COLO668 (cell line): ENCODE results near the gene RNU2-63P.
"Not testable (repeated sequence)": the region's sequence is repeated elsewhere in the genome, so short reads cannot be mapped to it uniquely, and the experiment has no call there.

Source experiments
- DNase-seq: peaks from one replicate; lab custom pipeline; 2025; ENCODE audit not compliant: unreplicated experiment; lab: John Stamatoyannopoulos, UW

RNU2-63P gene

DNA sequence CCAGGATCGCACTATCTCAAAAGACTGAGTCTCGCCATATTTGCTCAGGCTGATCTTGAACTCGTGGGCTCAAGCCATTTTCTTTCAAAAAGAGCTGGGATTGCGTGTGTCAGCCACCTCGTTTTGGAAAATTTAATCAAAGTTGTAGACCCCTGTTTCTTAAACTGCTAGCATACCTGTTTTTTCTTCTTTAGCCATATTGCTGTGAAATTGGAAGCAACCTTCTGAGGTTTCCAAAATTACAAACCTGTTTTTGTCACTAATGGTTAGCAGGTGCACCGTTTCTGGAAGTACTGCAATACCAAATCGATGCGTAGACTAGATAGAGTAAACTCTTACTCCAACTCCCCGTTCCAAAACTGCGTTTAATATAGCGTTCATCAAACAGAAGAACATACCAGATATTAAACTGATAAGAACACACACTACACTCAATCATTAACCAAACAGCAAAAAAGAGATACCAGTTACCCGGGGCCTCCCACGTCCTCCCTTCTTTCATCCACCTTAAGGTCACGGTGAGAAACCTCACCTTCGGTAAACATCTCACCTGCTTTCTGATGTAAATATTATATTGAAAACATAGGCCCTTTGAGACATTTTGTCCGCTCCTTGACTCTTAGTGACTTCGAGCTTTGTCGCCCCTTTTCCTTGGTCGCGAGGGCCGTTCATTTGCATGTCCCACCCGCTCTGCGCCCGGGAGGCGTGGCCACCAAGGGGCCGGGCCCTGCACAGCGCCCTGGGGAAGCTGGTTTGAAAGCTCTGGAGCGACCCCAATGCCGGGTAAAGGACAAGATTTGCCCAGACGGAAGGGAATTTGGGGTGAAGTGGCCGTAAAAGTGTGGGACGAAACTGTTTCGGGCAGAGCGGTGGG is at the start of gene RNU2-63P:
Gene RNU2-63P (minus strand): TSS at position 462 of the 874 bp plus-strand sequence.
- peak; percentile 75 for DNase-seq

- DNase-seq = no peak
Measured at GRCh38 chr2:88061295-88061694, 44.9 kb upstream of the RNU2-63P start.

- DNase-seq = no peak
Measured at GRCh38 chr2:88060907-88061275, 44.5 kb upstream of the RNU2-63P start.

GRCh38 chr2:88059979-88060906 is 43.9 kb upstream of the RNU2-63P start:
- DNase-seq = peak; percentile 9

DNA sequence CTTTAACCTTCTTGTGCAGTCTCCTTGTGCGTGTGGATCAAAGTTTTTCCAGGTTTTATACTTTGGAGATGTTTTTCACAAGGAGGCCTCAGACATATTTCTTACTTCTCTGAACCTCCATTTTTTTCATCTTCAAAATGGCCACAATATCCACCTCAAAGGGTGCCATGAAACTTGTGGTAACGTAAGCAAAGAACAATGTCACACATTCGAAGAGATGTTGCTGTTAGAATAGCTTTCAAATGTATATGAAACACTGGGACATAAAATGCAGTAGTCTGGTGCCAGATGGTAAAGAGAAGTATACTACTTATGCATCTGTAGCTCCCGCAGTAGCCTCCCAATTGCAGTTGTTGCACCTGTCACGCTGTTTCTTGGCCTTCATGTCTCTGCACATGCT is 41.8 kb upstream of the RNU2-63P start:
- no peak for DNase-seq

- DNase-seq = no peak
Measured at GRCh38 chr2:88057437-88057844, 41.1 kb upstream of the RNU2-63P start.

DNA sequence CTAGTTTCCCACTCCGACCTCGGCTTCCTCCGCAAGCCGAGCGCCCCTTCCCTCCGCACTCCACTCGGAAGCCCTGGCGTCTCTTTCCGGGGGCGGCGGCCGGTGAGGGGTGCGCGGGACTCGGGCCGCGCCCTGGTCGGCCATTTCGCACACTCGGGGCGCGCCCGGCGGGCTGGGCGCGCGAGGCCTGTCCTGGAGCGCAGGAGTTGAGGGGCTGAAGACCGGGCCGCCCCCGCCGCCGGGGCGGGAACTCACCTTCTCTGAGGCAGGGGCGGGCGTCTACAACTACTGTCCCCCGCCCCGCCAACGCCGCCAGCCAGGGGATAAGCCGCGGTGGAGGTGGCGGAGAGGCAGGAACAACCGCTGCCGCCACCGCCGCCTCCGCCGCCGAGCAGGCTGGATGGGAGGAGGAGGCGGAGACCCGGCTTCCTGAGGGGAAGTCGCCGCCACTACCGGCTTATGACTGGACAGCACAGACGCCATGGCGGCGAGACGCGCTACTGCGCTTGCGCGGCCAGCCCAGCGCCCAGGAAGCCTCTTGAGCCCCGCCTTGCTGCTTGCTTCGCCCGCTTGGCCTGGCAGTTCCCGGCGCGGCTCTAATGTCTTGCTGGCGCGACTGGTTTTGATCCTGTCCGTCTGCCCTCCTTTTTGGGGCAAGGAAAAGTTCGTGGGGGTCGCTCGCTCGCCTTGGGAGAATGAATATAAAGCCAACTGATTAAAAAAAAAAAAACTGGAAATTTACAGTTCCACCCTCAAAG is 39.2 kb upstream of the RNU2-63P start, which contains the start of gene KRCC1:
Gene KRCC1 (minus strand): TSS at position 413 of the 758 bp plus-strand sequence. CDS start 27,220 bp downstream, outside the sequence.
- peak; percentile 93 for DNase-seq

DNA sequence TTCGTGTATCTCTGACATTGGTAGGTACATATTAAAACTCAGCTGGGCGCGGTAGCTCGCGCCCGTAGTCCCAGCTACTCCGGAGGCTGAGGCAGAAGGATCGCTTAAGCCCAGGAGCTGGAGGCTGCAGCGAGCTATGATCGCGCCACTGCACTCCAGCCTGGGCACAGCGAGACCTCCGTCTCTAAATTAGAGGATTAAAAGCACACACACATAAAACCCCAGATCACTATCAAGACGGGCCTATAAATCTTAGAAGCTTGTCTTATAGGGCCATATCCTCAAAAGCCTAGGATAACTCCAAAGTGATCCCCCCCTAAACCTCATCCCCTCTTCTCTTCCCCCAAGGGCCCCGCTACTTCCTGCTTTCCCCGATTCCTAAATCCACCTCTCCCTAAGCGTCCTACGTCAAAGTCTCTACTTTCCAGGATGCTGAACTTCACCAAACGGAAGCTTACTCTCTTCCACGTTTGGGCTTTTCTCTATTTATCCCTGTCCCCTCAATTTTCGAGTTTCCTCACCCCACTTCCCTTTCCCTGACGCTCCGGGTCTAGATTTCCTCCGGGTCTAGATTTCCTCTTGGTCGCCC is 38.5 kb upstream of the RNU2-63P start:
- DNase-seq = peak; percentile 9

DNA sequence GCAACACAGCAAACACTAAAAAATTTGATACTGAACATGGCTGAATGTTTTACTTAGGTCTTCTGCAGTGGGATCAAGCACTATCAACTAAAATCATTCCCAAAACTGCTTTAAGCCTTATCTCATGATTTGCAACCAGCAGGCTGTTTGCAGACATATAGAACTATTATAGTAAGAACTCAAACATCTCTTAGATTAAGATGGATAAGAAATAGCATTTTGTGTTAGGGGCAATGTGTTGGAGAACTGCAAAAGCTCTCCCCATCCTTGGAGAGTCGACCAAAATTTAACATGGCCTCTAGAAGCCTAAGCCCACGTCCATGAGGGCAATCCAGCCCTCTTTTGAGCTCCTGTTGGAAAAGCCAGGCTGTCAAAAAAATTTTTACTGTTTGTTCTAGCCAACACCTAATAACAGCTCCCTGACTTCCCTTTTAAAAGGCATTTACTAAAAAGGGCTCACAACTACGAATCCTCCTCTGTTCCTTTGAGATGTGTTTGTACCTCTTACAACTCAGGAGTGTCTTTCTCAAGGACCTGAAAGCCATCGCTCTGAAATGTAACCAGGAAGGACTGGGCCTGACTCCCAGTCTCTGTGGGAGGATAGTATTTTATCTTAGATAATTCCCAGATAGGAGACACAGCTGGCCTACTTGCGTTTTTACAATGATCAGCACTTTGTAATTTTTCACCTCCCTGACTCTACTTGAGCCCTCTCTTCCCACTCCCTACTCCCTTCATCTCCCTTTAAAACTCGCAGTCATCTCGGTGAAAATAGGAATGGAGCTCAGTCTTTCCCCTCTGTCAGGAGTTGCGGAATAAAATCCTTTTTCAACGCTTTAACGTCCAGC is 37.8 kb upstream of the RNU2-63P start:
- no peak for DNase-seq

DNA sequence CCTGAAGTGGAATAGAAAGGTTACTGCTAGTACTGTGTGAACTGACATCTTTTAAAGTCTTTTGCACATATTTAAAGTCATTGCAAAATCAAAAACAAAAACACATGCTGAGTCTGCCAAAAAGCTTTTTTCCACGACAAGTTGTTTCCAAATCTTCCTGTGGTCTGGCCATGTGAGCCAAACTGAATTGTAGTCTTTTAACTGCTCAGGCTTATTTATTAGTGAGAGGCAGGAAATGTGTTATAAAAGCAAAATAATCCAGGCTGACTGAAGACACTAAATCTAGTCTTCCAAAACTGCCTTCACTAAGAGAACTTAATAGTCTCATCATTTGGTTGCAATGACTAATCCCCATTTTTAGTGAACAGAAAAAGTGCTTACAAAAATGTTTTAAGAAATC is 36.9 kb upstream of the RNU2-63P start:
- no peak for DNase-seq

DNA sequence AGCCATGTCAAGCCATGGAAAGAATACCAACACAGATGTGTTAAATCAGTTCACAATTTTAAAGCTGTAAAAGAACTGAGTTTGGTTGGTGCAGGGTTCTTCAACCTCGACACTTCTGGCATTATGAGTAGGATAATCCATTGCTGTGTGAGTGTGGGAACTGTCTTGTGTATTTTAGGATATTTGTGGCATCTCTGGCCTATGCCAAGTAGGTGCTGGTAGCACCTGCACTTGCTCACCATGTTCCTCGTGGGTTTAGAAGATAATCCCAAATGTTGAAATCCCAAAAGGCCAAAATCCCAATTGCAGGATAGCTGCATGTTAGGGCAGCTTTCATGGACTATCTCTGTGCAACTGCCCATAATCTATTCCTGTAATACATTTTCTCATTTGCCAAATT is 35.4 kb upstream of the RNU2-63P start:
- no peak for DNase-seq

- DNase-seq = no peak
Measured at GRCh38 chr2:88049622-88050021, 33.3 kb upstream of the RNU2-63P start.

DNA sequence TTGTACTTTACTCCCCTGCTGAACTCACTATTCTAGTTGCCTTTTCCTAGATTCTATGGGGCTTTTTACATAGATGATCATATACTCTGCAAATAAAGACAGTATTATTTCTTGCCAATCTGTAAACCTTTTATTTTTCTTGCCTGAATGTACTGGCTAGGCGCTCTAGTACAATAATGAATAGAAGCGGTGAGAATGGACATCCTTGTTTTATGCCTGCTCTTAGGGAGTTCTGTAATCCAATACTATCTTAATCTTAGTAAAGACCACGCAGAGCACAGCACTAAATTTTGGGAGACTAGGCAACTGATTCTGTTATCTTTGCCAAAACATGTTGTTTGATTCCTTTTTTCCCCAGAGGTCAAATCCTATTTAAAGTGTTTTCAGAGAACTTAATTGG is 32.2 kb upstream of the RNU2-63P start:
- DNase-seq = no peak

DNA sequence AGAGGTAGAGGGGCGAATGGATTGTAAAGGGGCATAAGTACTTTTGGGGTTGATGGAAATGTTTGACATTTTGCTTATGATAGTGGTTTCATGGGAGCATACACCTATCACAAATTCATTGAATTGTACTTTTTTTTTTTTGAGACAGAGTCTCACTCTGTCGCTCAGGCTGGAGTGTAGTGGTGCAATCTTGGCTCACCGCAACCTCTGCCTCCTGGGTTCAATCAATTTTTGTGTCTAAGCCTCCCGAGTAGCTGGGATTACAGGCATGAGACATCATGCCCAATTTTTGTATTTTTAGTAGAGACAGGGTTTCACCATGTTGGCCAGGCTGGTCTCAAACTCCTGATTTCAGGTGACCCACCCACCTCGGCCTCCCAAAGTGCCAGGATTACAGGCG is 29.2 kb upstream of the RNU2-63P start:
- not testable (repeated sequence) for DNase-seq

- no peak for DNase-seq
Measured at GRCh38 chr2:88042476-88042875, 26.1 kb upstream of the RNU2-63P start.

- DNase-seq = no peak
Measured at GRCh38 chr2:88038263-88039105, 22.1 kb upstream of the RNU2-63P start.

- no peak for DNase-seq
Measured at GRCh38 chr2:88036606-88037005, 20.3 kb upstream of the RNU2-63P start.

- no peak for DNase-seq
Measured at GRCh38 chr2:88036182-88036581, 19.8 kb upstream of the RNU2-63P start.
